HepG2 (cell line): Measurements from ENCODE around the gene SCAF4. TPM values are rescaled to one million over a fixed set of nuclear protein-coding genes. Genes with fewer than 3 reads are reported as not detected.

Experiments
- ATAC-seq: fragments of 200-7000 bp; cut with Tn5 transposase; 3 replicates; pipeline ENCODE4 v1.9.1; 2020; ENCODE audit warnings: mild to moderate bottlenecking, moderate library complexity
- Bru-seq: library from RNA; stranded (reverse); fragments of 400-500 nt; gene quantifications from one replicate; lab custom pipeline; 2021; lab: Mats Ljungman, UMichigan
- BruChase-seq, 2 experiments: library from RNA; stranded (reverse); fragments of 400-500 nt; gene quantifications; one replicate each; lab custom pipeline; 2021; lab: Mats Ljungman, UMichigan
- BruUV-seq: library from RNA; stranded (reverse); fragments of 400-500 nt; replicated peaks from 2 replicates; lab custom pipeline; 2021; lab: Mats Ljungman, UMichigan
- CTCF ChIA-PET: fragments of 300-600 bp; formaldehyde crosslinking; extraction: SDS; loops from one replicate; lab custom pipeline; 2021; ENCODE audit warnings: low total read pairs, inconsistent platforms, low intra/inter-chr PET ratio; lab: Yijun Ruan, JAX
- POLR2A ChIA-PET: fragments of 350-600 bp; sonication (Branson Sonifier 250); formaldehyde crosslinking; loops from one replicate; lab custom pipeline; 2020; ENCODE audit warnings: antibody characterized with exemption, inconsistent platforms; lab: Yijun Ruan, JAX
- DNase-seq: peaks from one replicate; pipeline ENCODE4 v3.0.0-alpha.2; 2015; ENCODE audit warnings: low spot score
- FAIRE-seq: peaks from 3 replicates; lab custom pipeline; 2011; peaks lifted over from hg19 to GRCh38; lab: Jason Lieb, UNC
- H2AFZ ChIP-seq: one replicate; pipeline ENCODE4 v1.6.1; 2011; ENCODE audit warnings: low read length, inconsistent platforms
- H3K27ac ChIP-seq: fragments of 300-600 bp; 3 replicates; pipeline ENCODE4 v1.8.0; 2011; ENCODE audit warnings: mixed run types, mild to moderate bottlenecking, mixed read lengths, low read length, inconsistent platforms; ENCODE audit not compliant: insufficient read depth; ENCODE audit errors: extremely low read length
- H3K27me3 ChIP-seq, 2 experiments: fragments of 200-600 bp in 1 of 2; 2 replicates in 1 of 2; 3 replicates in 1 of 2; pipeline versions ENCODE4 v1.6.0 to v1.8.0; 2011; ENCODE audit warnings: low read length in 2 of 2, mild to moderate bottlenecking in 2 of 2, moderate library complexity in 2 of 2, inconsistent platforms in 1 of 2; ENCODE audit not compliant: insufficient read depth in 2 of 2, control insufficient read depth in 1 of 2
- H3K36me3 ChIP-seq, 2 experiments: fragments of 200-600 bp in 1 of 2; replicated peaks in 1 of 2; 2 replicates in 1 of 2; 3 replicates in 1 of 2; pipeline versions ENCODE4 v1.5.1 to v1.8.0; 2011; ENCODE audit warnings: low read length in 2 of 2, inconsistent platforms in 1 of 2; ENCODE audit not compliant: insufficient read depth in 2 of 2, control insufficient read depth in 1 of 2
- H3K4me1 ChIP-seq: 2 replicates; pipeline ENCODE4 v1.5.1; 2012; ENCODE audit warnings: low read length, inconsistent platforms; ENCODE audit not compliant: insufficient read depth
- H3K4me2 ChIP-seq: 2 replicates; pipeline ENCODE4 v1.6.0; 2011; ENCODE audit warnings: low read depth, low read length, inconsistent platforms
- H3K4me3 ChIP-seq, 3 experiments: fragments of 200-600 bp in 1 of 3; sonication (generic), shearing (Covaris generic) in 1 of 3; replicated peaks in 1 of 3; 2 replicates each; pipeline ENCODE4 v1.5.1; 2011 to 2016; ENCODE audit warnings: low read length in 3 of 3, inconsistent platforms in 2 of 3, low read depth in 2 of 3, mild to moderate bottlenecking in 2 of 3, control low read depth in 1 of 3, mixed read lengths in 1 of 3; ENCODE audit not compliant: insufficient read depth in 1 of 3
- H3K79me2 ChIP-seq: one replicate; pipeline ENCODE4 v1.6.1; 2011; ENCODE audit warnings: low read length, inconsistent platforms; ENCODE audit not compliant: insufficient read depth
- H3K9ac ChIP-seq: 2 replicates; pipeline ENCODE4 v1.6.0; 2011; ENCODE audit warnings: mild to moderate bottlenecking, low read depth, low read length, inconsistent platforms; ENCODE audit not compliant: insufficient read depth
- H3K9me3 ChIP-seq: 2 replicates; pipeline ENCODE4 v1.5.1; 2012; ENCODE audit warnings: mild to moderate bottlenecking, low read length
- H4K20me1 ChIP-seq: 2 replicates; pipeline ENCODE4 v1.6.0; 2011; ENCODE audit warnings: inconsistent platforms, mild to moderate bottlenecking, low read length, moderate library complexity; ENCODE audit not compliant: insufficient read depth
- NFKBIZ ChIP-seq: IDR thresholded peaks from 2 replicates; pipeline ENCODE4 v1.6.1; 2018; ENCODE audit warnings: missing genetic modification reagents, missing compliant biosample characterization
- PTBP1 ChIP-seq: fragments of 200-400 bp; formaldehyde crosslinking; IDR thresholded peaks from 2 replicates; pipeline ENCODE4 v1.6.1; 2018; ENCODE audit warnings: low read length, low read depth; ENCODE audit not compliant: poor library complexity, severe bottlenecking
- THYN1 ChIP-seq: sonication (generic); formaldehyde crosslinking; IDR thresholded peaks from 2 replicates; pipeline ENCODE4 v1.8.1; 2023; ENCODE audit warnings: low read depth, mild to moderate bottlenecking, moderate library complexity, missing genetic modification reagents, borderline replicate concordance
- ZFP1 ChIP-seq: IDR thresholded peaks from 2 replicates; pipeline ENCODE4 v1.6.1; 2016
- ZFP37 ChIP-seq: sonication (generic); formaldehyde crosslinking; IDR thresholded peaks from 2 replicates; pipeline ENCODE4 v1.4.0; 2020; ENCODE audit warnings: missing genetic modification reagents, borderline replicate concordance
- ZNF367 ChIP-seq: sonication (generic); formaldehyde crosslinking; IDR thresholded peaks from 2 replicates; pipeline ENCODE4 v1.4.0; 2020; ENCODE audit warnings: missing genetic modification reagents, borderline replicate concordance
- ZNF670 ChIP-seq: sonication (generic); formaldehyde crosslinking; IDR thresholded peaks from 2 replicates; pipeline ENCODE4 v1.8.0; 2022; ENCODE audit warnings: mild to moderate bottlenecking, missing genetic modification reagents, borderline replicate concordance
- ZNF839 ChIP-seq: sonication (generic); formaldehyde crosslinking; IDR thresholded peaks from 2 replicates; pipeline ENCODE4 v1.4.0; 2020; ENCODE audit warnings: missing genetic modification reagents, mild to moderate bottlenecking, borderline replicate concordance
- WGBS: methylation state at CpG from one replicate; pipeline ENCODE4 v1.1.6; 2017; ENCODE audit warnings: low lambda C conversion rate; 5-methylcytosine and 5-hydroxymethylcytosine counted together
- in situ Hi-C: cut with HindIII; loops from 2 replicates; pipeline ENCODE4 v1.10.0; 2017; ENCODE audit warnings: low pct_unique_long_range_greater_than_20kb; ENCODE audit not compliant: extremely low pct_ligation_motif_present
- intact Hi-C: fragments of 100-400 bp; cut with micrococcal nuclease; formaldehyde crosslinking; loops from one replicate; pipeline ENCODE4 v1.10.0; 2022; ENCODE audit not compliant: unreplicated experiment
- long read RNA-seq, 2 experiments: library from RNA in 1 of 2; library from polyadenylated mRNA in 1 of 2; stranded (forward) in 1 of 2; unstranded in 1 of 2; transcript quantifications; one replicate each; pipeline ENCODE4 v2.0.0, GENCODE V29; 2019 to 2022
- polyA minus RNA-seq, 3 experiments: library from RNA; depleted of rRNA, polyadenylated mRNA; stranded (reverse); fragments of >200 nt; gene quantifications; 2 replicates each; pipeline ENCODE4 v1.2.3, GENCODE V29; 2011; ENCODE audit warnings: low replicate concordance in 1 of 3
- polyA plus RNA-seq, 8 experiments: library from polyadenylated mRNA; depleted of rRNA in 3 of 8; stranded (reverse) in 7 of 8; unstranded in 1 of 8; fragments of >200 nt; fragmentation: Illumina TruSeq in 4 of 8; extraction: Trizol in 4 of 8; gene quantifications; 2 replicates each; pipeline versions ENCODE4 v1.2.1 to v1.2.3, GENCODE V29; 2011 to 2016; ENCODE audit warnings: low read depth in 4 of 8, missing spikeins in 1 of 8, mixed read lengths in 1 of 8; ENCODE audit not compliant: insufficient read depth in 1 of 8
- total RNA-seq, 5 experiments: library from RNA; depleted of rRNA; stranded (reverse); fragments of >200 nt; fragmentation: Illumina TruSeq; extraction: Trizol; gene quantifications; 2 replicates each; pipeline ENCODE4 v1.2.3, GENCODE V29; 2016; ENCODE audit warnings: low read depth in 1 of 5

The SCAF4 gene, protein sequence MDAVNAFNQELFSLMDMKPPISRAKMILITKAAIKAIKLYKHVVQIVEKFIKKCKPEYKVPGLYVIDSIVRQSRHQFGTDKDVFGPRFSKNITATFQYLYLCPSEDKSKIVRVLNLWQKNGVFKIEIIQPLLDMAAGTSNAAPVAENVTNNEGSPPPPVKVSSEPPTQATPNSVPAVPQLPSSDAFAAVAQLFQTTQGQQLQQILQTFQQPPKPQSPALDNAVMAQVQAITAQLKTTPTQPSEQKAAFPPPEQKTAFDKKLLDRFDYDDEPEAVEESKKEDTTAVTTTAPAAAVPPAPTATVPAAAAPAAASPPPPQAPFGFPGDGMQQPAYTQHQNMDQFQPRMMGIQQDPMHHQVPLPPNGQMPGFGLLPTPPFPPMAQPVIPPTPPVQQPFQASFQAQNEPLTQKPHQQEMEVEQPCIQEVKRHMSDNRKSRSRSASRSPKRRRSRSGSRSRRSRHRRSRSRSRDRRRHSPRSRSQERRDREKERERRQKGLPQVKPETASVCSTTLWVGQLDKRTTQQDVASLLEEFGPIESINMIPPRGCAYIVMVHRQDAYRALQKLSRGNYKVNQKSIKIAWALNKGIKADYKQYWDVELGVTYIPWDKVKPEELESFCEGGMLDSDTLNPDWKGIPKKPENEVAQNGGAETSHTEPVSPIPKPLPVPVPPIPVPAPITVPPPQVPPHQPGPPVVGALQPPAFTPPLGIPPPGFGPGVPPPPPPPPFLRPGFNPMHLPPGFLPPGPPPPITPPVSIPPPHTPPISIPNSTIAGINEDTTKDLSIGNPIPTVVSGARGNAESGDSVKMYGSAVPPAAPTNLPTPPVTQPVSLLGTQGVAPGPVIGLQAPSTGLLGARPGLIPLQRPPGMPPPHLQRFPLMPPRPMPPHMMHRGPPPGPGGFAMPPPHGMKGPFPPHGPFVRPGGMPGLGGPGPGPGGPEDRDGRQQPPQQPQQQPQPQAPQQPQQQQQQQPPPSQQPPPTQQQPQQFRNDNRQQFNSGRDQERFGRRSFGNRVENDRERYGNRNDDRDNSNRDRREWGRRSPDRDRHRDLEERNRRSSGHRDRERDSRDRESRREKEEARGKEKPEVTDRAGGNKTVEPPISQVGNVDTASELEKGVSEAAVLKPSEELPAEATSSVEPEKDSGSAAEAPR
- 7.8 and 9.1 TPM in 2 replicates for total RNA-seq (2016; rRNA removed; fragmentation: Illumina TruSeq; extraction: Trizol)
- 11.3 and 15.0 TPM in 2 replicates for total RNA-seq (2016; cell fraction: cytosol; rRNA removed; fragmentation: Illumina TruSeq; extraction: Trizol; ENCODE audit: low read depth)
- 6.5 and 9.5 TPM in 2 replicates for total RNA-seq (2016; cell fraction: insoluble cytoplasmic fraction; rRNA removed; fragmentation: Illumina TruSeq; extraction: Trizol)
- total RNA-seq (2016; cell fraction: membrane; rRNA removed; fragmentation: Illumina TruSeq; extraction: Trizol), result 5.5 and 5.8 TPM in 2 replicates
- 31.8 and 33.5 TPM in 2 replicates for total RNA-seq (2016; cell fraction: nucleus; rRNA removed; fragmentation: Illumina TruSeq; extraction: Trizol)
- polyA plus RNA-seq (2011; rRNA removed), result 11.1 and 11.5 TPM in 2 replicates
- polyA plus RNA-seq (2011; cell fraction: cytosol; rRNA removed), result 3.4 and 4.2 TPM in 2 replicates
- polyA plus RNA-seq (2011; cell fraction: nucleus; rRNA removed), result 41.8 and 44.1 TPM in 2 replicates
- polyA plus RNA-seq (2012), result 22.5 and 23.1 TPM in 2 replicates
- polyA plus RNA-seq (2016; cell fraction: cytosol; fragmentation: Illumina TruSeq; extraction: Trizol; ENCODE audit: low read depth), result 0.96 and 1.1 TPM in 2 replicates
- polyA plus RNA-seq (2016; cell fraction: insoluble cytoplasmic fraction; fragmentation: Illumina TruSeq; extraction: Trizol; ENCODE audit: low read depth), result 16.6 and 22.3 TPM in 2 replicates
- polyA plus RNA-seq (2016; cell fraction: membrane; fragmentation: Illumina TruSeq; extraction: Trizol; ENCODE audit: low read depth), result 2.3 and 2.9 TPM in 2 replicates
- polyA plus RNA-seq (2016; cell fraction: nucleus; fragmentation: Illumina TruSeq; extraction: Trizol; ENCODE audit: insufficient read depth, low read depth), result 55.4 and 57.4 TPM in 2 replicates
- polyA minus RNA-seq (2011; rRNA and poly(A)+ RNA removed; ENCODE audit: low replicate concordance), result 15.5 and 17.2 TPM in 2 replicates
- polyA minus RNA-seq (2011; cell fraction: cytosol; rRNA and poly(A)+ RNA removed), result 8.9 and 9.3 TPM in 2 replicates
- 113 and 114 TPM in 2 replicates for polyA minus RNA-seq (2011; cell fraction: nucleus; rRNA and poly(A)+ RNA removed)
- Bru-seq, nascent RNA, result percentile 97 among the genes with signal in this experiment
- BruChase-seq, experiment 1, labeled RNA remaining after a 6-hour chase, result percentile 90 among the genes with signal in this experiment
- BruChase-seq, experiment 2, labeled RNA remaining after a 2-hour chase, result percentile 93 among the genes with signal in this experiment
- long read RNA-seq, experiment 1, partial matches to known transcripts, result 7 of 10 reads
- long read RNA-seq, experiment 1, other reads (novel, unspliced or antisense), result 1 of 10 reads
- long read RNA-seq, experiment 2, full-length matches to known transcripts, result 2 of 26 reads
- long read RNA-seq, experiment 2, partial matches to known transcripts, result 20 of 26 reads
- long read RNA-seq, experiment 2, other reads (novel, unspliced or antisense), result 4 of 26 reads

DNA sequence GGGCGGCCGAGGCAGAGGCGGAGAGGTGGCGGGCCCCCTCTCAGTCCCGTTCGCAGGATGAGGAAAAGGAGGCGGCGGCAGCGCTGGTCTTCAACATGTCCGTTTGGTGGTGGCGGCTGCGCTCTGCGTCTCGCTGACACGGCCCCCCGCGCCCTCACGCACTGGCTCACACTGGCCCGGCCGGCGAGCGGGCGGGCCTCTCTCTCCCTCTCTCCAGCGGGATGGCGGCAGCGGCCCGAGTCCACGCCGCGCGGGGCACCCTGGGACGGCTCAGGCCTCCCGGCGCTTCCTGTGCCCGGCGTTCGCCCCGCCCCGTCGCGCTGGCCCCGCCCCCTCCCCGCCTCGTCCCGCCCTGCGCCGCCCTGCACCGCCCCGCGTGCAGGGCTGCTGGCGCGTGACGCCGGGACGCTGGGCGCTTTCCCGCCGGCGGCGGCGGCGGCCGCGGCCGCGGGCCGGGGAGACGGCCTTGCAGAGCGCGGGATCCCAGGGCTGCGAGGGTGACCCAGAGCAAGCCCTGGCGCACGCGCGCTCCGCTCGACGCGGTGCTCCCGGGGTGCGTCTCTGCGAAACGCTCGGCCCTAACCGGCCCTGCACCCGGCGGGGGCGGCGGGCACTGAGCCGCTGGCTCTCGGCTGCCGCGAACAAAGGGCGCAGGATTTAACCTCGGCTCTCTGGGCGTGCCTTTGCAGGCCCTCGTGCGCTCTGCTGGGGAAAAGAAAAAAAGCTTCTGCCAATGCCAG is at the start of gene SCAF4:
Gene SCAF4, minus strand, starts transcription at position 262 of the 740 bp plus-strand sequence. CDS start 426 bp downstream, outside the sequence.
- peak within 1 kb of the TSS; percentile 99 for H3K4me2 ChIP-seq
- peak within 1 kb of the TSS; percentile 45 for H2AFZ ChIP-seq
- FAIRE-seq (no peak), DNase-seq (peak; percentile 77), ATAC-seq (peak; percentile 90)
- BruUV-seq, result no TSS peak
- peaks cover 0 to 4% of the 10 kb centered on the region in 2 experiments; a peak in 1 of 5 replicates for H3K36me3 ChIP-seq
- H3K27me3 ChIP-seq, result no peaks in the 10 kb centered on the region; a peak in 1 of 5 replicates
- no peaks in the 10 kb centered on the region for H3K9me3 ChIP-seq
- ChIA-PET CTCF (no interaction called here), POLR2A (interaction anchor here (0.6 to 1.0 kb wide), 3 partner anchors 18 to 996 kb away, joined by 3 to 5 read pairs (median 3); partner anchors contain the start of gene SYNJ1)
- H3K79me2 ChIP-seq, result peaks cover 49% of the 10 kb centered on the region
- peak within 1 kb of the TSS; percentile 99 for H3K9ac ChIP-seq
- intact Hi-C loops (loop anchor here (5.0 kb wide), 1 partner anchor 65 kb away; no protein-coding TSS in a partner anchor), in situ Hi-C loops (no loop called here)
- peaks cover 39% of the 10 kb centered on the region for H4K20me1 ChIP-seq
- peaks cover 46% of the 10 kb centered on the region for H3K4me1 ChIP-seq
- peak within 1 kb of the TSS; percentile 96 for H3K4me3 ChIP-seq
- 0% methylated on average over 1 of the region's 98 CpGs for WGBS
- peak within 1 kb of the TSS; percentile 98 for H3K27ac ChIP-seq
- TF ChIP-seq THYN1 (no peak), ZNF839 (CRISPR knock-in tag) (no peak), ZFP1 (CRISPR knock-in tag) (no peak), ZNF367 (CRISPR knock-in tag) (no peak), ZFP37 (CRISPR knock-in tag) (no peak), PTBP1 (no peak), ZNF670 (CRISPR knock-in tag) (no peak; the same call in 1 of the 2 replicates), NFKBIZ (CRISPR knock-in tag) (no peak)
